DMS 273 (cell line): ENCODE data around the gene CAMK1.
A peak's percentile ranks its signal among the peaks of the same experiment; 100 is the strongest.

ENCODE experiments used
- DNase-seq: peaks from one replicate; lab custom pipeline; 2025; ENCODE audit not compliant: unreplicated experiment; lab: John Stamatoyannopoulos, UW

CAMK1 gene

GRCh38 chr3:9743548-9743947 is 26.2 kb downstream of the CAMK1 start:
- no peak for DNase-seq

DNA sequence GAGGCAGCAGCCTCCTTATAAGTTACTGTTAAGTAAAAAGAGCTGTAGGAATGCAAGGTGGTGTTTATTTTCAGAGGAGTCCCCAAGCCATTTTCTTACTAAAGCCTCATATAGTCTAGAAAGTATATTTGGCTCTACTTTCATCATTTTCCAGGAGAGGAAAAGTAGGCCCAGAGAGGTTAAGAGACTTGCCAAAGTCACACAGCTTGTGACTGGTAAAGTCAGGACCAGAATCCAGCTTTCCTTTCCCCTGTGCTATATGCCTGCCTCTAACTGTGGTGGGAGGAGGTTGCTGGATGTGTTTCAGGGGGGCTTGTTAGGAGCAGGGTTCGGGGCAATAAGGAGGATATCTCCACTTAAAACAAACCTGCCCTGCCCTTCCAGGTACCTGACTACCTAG is 27.2 kb downstream of the CAMK1 start:
- DNase-seq, result no peak

- no peak for DNase-seq
Observed at GRCh38 chr3:9739181-9739580, 30.6 kb downstream of the CAMK1 start.

DNA sequence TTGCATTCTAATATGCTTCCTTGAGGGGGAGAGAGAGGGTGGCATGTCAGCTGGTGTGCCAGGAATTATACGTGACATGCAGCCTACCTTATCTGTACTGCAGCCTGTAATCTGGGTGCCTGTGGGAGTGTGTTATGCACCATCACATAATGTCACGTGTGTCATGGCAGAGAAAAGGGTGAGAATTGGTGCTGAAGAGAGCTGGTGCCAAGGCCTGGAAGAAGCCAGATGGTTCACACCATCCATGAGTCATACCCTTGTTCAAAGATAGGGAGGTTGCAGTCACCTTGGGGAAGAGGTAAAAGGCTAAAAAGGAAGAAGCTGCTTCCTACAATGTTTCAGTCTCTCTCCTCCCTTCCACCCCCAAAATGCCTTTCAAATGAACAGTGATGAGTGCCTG is 32.9 kb downstream of the CAMK1 start:
- no peak for DNase-seq

DNA sequence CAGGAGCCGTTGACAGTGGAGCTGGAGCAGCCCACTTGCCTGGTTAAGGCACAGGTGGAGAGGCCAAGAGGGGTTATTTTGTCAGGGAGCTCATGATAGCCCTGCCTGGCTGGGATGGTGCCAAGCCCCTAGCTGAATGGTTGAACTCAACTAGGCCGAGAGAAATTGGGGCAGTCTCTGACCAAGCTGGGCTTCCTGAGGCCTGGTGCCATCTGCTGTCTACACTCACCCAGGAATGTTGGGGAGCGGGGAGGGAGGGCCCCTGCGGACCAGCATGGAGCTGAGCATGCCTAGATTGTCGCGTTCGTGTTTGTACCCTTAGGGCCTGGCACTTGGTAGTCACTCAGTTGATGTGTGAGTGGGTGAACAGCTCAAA is 37.0 kb downstream of the CAMK1 start:
- DNase-seq, result peak; percentile 31

- peak; percentile 56 for DNase-seq
Observed at GRCh38 chr3:9732080-9732739, 37.5 kb downstream of the CAMK1 start.

DNA sequence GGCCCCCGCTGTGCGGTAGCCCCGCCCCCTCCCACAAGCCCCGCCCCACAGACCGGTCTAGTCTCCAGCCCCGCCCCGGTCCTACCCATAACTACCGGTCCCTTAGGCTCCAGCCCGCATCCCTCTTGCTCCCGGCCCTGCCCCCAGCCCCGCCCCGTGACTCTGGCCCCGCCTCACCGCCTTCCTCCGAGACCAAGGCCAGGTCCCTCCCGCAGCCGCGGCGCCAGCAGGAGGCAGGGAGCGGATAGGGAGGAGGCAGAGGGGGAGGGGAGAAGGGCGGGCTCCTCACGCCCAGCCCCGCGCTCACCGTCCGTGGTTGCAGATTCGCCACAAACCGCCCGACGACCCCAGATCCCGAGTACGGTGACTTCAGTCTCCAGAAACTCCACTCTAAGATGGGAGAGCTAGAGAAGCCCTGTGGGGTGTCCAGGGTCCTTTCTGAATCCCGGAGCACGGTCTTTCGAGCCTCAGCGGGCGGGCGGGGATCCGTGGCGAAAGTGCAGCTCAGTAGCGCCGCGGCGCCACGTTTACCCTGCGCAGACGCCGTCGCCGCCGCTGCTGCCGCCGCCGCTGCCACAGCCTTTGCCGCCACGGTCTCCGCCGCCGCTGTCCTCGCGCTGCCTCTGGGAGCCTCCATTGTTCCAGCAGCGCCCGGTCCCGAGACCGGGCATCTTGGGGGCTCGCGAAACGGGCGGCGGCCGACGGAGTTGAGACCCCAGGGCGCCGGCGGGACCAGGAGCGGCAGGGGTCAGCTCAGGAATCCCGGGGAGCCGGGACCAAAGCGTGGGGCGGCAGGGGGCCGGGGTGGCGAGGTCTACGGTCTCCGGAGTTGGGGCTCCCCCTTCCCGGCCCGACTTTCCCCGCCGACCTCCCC is 38.3 kb downstream of the CAMK1 start, which contains the start of gene BRPF1:
TSS of gene BRPF1 (plus strand) at position 530 of the 874 bp plus-strand sequence. CDS start 2,406 bp downstream, outside the sequence.
- DNase-seq, result peak; percentile 98

GRCh38 chr3:9730657-9731205 is 39.0 kb downstream of the CAMK1 start:
- DNase-seq, result peak; percentile 93

DNA sequence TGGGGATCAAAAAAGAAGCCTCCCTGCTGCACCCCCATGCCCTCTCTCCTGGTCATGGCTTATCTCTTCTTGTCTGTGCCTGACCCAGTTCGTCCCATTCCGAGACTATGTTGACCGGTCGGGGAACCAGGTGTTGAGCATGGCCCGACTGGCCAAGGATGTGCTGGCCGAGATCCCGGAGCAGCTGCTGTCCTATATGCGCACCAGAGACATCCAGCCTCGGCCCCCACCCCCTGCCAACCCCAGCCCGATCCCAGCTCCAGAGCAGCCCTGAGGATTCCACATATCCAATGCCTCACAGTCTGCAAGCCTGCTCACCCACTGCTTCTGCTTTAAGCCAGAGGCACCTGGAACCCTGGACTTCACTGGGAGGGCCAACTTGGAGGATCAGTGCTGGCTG is 40.3 kb downstream of the CAMK1 start:
- DNase-seq, result no peak

DNA sequence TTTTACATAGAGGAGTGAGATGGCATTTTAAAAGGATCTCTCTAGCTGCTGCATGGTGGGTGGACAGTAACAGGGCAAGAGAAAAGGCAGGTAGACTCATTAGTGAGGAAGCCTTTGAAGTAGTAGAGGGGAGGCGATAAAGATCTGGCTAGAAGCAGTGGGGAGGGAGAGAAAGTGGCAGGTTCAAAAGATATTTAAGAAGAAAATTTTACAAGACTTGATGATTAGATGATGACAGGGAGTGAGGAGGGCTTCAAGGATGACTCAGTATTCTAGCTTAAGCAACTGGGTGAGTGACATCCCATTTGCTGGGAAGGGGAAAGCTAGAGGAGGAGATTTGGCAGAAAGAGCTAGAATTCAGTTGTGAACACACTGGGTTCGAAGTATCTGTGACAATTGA is 42.0 kb downstream of the CAMK1 start:
- no peak for DNase-seq

GRCh38 chr3:9727041-9727595 is 42.6 kb downstream of the CAMK1 start:
- DNase-seq, result peak; percentile 63

- DNase-seq, result no peak
Observed at GRCh38 chr3:9725775-9726515, 43.8 kb downstream of the CAMK1 start.

GRCh38 chr3:9721700-9722060 is 48.1 kb downstream of the CAMK1 start:
- no peak for DNase-seq

GRCh38 chr3:9721015-9721699 is 48.6 kb downstream of the CAMK1 start:
- no peak for DNase-seq

GRCh38 chr3:9718118-9718517 is 51.6 kb downstream of the CAMK1 start:
- DNase-seq, result no peak

GRCh38 chr3:9717563-9717962 is 52.2 kb downstream of the CAMK1 start:
- DNase-seq, result no peak

DNA sequence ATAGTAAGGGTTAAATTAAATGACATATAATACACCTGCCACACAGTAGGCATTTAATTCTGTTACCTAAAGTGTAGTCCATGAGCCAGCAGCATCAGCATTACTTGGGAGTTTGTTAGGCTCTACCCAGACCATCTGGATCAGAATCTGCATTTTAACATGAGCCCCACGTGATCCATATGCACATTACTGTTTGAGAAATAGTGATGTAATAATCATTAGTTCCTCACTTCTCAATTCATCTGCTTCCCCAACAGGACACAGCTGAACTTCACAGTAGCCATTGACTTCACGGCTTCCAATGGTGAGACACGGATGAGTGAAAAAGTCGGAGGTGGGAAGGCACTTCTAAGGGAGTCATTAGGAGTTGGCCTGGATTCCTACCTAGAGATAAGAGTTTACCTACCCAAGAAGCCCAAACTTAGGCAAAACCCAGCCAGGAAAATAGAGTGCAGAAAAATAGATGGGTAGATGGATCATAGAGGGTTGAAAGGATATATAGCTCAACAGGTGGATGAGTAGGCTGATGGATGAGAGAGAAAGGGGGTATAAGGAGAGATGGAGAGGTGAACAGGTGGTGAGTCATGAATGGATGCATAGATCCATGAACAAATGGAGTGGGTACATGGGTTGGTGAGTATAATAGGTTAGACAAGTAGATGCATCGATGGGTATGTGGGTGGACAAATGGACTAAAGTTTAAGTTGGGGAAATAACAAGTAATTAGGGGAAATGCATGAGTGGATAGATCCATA is 52.8 kb downstream of the CAMK1 start:
- DNase-seq, result no peak

DNA sequence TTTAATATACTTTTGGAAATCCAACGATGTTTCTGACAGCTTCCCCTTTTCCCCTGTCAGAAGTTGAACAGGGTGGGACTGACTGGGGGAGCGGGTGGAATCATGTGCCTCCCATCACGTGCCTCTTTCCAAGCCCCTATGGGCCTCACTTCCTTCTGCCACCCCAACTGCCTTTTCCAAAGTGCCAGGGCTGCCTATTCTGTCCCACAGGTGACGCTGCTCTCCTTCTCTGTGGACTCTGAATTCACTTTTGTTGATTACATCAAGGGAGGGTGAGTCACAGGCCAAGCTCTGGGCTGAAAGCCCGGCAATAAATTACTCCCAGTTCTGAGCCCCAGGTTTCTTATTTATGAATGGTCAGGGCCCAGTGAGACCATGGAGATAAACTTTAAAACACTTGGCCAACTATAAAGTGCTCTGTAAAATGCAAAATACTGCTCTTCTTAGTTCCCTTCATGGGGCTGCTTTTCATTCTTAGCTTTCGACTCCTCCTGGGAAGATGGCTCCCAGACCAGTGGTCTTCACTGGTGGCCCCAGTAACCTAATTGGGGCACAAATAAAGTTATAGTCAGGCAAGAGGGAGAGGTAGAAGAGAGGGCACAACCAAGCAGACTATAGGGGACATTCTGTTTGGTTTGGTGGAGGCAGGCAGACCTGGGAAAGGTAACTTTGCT is 53.8 kb downstream of the CAMK1 start:
- peak; percentile 89 for DNase-seq

GRCh38 chr3:9715136-9715535 is 54.6 kb downstream of the CAMK1 start:
- peak; percentile 36 for DNase-seq
